Panc1 (cell line): ENCODE measurements around the gene PLA2G4C. TPM values are rescaled to one million over a fixed set of nuclear protein-coding genes. Genes with fewer than 3 reads are reported as not detected.

ENCODE experiments used
- ATAC-seq: fragments of 200-7000 bp; cut with Tn5 transposase; 2 replicates; pipeline ENCODE4 v1.9.1; 2020; ENCODE audit warnings: mild to moderate bottlenecking, moderate library complexity
- BruUV-seq: library from RNA; stranded (reverse); fragments of 400-500 nt; replicated peaks from 2 replicates; lab custom pipeline; 2021; lab: Mats Ljungman, UMichigan
- CTCF ChIA-PET: fragments of 300-600 bp; sonication (Branson Sonifier 250); formaldehyde crosslinking; loops from one replicate; lab custom pipeline; 2022; ENCODE audit warnings: antibody characterized with exemption; lab: Charles Lee
- POLR2A ChIA-PET: fragments of 300-600 bp; sonication (Branson Sonifier 250); formaldehyde crosslinking; loops from one replicate; lab custom pipeline; 2022; ENCODE audit warnings: antibody characterized with exemption; lab: Charles Lee
- DNase-seq: peaks from one replicate; pipeline ENCODE4 v3.0.0-alpha.2; 2010; ENCODE audit warnings: low read depth, low spot score
- H3K27ac ChIP-seq: 2 replicates; pipeline ENCODE4 v1.5.1; 2011; ENCODE audit warnings: mild to moderate bottlenecking, low read length, inconsistent platforms
- H3K27me3 ChIP-seq: fragments of 200-500 bp; sonication (Bioruptor generic); 2 replicates; pipeline ENCODE4 v1.6.0; 2014; ENCODE audit warnings: low read length, inconsistent platforms; ENCODE audit not compliant: control insufficient read depth, insufficient read depth
- H3K36me3 ChIP-seq: fragments of 200-500 bp; sonication (Bioruptor generic); 2 replicates; pipeline ENCODE4 v1.5.1; 2014; ENCODE audit warnings: inconsistent platforms, mild to moderate bottlenecking, low read length, moderate library complexity; ENCODE audit not compliant: control insufficient read depth, insufficient read depth
- H3K4me1 ChIP-seq: 2 replicates; pipeline ENCODE4 v1.5.1; 2011; ENCODE audit warnings: inconsistent platforms, mild to moderate bottlenecking, low read length, moderate library complexity; ENCODE audit not compliant: control insufficient read depth, insufficient read depth
- H3K4me3 ChIP-seq, 2 experiments: 2 replicates each; pipeline ENCODE4 v1.5.1; 2011 to 2012; ENCODE audit warnings: low read depth in 2 of 2, low read length in 2 of 2, mild to moderate bottlenecking in 2 of 2, inconsistent platforms in 1 of 2, moderate library complexity in 1 of 2
- H3K9me3 ChIP-seq: fragments of 200-500 bp; sonication (Bioruptor generic); 2 replicates; pipeline ENCODE4 v1.5.1; 2014; ENCODE audit warnings: low read depth, mild to moderate bottlenecking, inconsistent platforms, low read length, moderate library complexity; ENCODE audit not compliant: control insufficient read depth, insufficient read depth
- POLR2AphosphoS5 ChIP-seq: IDR thresholded peaks from 2 replicates; pipeline ENCODE4 v1.6.1; 2012; ENCODE audit warnings: mild to moderate bottlenecking, low read depth, low read length, moderate library complexity
- REST ChIP-seq, 2 experiments: IDR thresholded peaks; 2 replicates each; pipeline ENCODE4 v1.6.1; 2011 to 2012; ENCODE audit warnings: low read depth in 2 of 2, control low read depth in 1 of 2, low read length in 1 of 2, mild to moderate bottlenecking in 1 of 2, moderate library complexity in 1 of 2; ENCODE audit not compliant: insufficient read depth in 1 of 2
- SIN3A ChIP-seq: IDR thresholded peaks from 2 replicates; pipeline ENCODE4 v1.6.1; 2012; ENCODE audit warnings: low read depth, mild to moderate bottlenecking, low read length, moderate library complexity, borderline replicate concordance; ENCODE audit not compliant: insufficient read depth
- TCF7L2 ChIP-seq: IDR thresholded peaks from 2 replicates; pipeline ENCODE4 v1.6.1; 2011; ENCODE audit warnings: mild to moderate bottlenecking, low read depth, low read length, inconsistent platforms
- in situ Hi-C: cut with HindIII; loops from 2 replicates; pipeline ENCODE4 v1.10.0; 2016; ENCODE audit warnings: low sequenced_read_pairs, low pct_unique_long_range_greater_than_20kb
- intact Hi-C: fragments of 100-400 bp; cut with micrococcal nuclease; formaldehyde crosslinking; loops from one replicate; pipeline ENCODE4 v1.10.0; 2022; ENCODE audit not compliant: unreplicated experiment
- total RNA-seq: library from RNA; stranded (reverse); gene quantifications from one replicate; pipeline ENCODE4 v1.2.1, GENCODE V29; 2021; ENCODE audit not compliant: unreplicated experiment
- TF ChIP-seq, protein P1 (sequence below): fragments of 450-650 bp; IDR thresholded peaks from 2 replicates; pipeline ENCODE4 v1.5.1; 2017; ENCODE audit warnings: mild to moderate bottlenecking

The PLA2G4C gene
- total RNA-seq, 1 experiment from 2014 or later: 2.0 TPM

GRCh38 chr19:48121066-48121465 is 10.4 kb upstream of the PLA2G4C start:
- no peak for TF ChIP-seq TCF7L2
- TF ChIP-seq, protein P1, sequence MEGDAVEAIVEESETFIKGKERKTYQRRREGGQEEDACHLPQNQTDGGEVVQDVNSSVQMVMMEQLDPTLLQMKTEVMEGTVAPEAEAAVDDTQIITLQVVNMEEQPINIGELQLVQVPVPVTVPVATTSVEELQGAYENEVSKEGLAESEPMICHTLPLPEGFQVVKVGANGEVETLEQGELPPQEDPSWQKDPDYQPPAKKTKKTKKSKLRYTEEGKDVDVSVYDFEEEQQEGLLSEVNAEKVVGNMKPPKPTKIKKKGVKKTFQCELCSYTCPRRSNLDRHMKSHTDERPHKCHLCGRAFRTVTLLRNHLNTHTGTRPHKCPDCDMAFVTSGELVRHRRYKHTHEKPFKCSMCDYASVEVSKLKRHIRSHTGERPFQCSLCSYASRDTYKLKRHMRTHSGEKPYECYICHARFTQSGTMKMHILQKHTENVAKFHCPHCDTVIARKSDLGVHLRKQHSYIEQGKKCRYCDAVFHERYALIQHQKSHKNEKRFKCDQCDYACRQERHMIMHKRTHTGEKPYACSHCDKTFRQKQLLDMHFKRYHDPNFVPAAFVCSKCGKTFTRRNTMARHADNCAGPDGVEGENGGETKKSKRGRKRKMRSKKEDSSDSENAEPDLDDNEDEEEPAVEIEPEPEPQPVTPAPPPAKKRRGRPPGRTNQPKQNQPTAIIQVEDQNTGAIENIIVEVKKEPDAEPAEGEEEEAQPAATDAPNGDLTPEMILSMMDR: no peak
- no peak for TF ChIP-seq SIN3A
- no peak for TF ChIP-seq POLR2AphosphoS5
- no peak for TF ChIP-seq REST (IDR thresholded peaks at IDR 0.05; ENCODE audit: insufficient read depth in 1 of 2, low read depth in 2 of 2, low read length in 1 of 2)
- no peaks in the 10 kb centered on the region for H3K4me1 ChIP-seq
- H3K36me3 ChIP-seq: no peaks in the 10 kb centered on the region; the same call in 1 of the 2 replicates
- ChIA-PET CTCF (no interaction called here), POLR2A (no interaction called here)
- no peak for DNase-seq
- H3K9me3 ChIP-seq: no peaks in the 10 kb centered on the region
- H3K27ac ChIP-seq: no peak overlapping the region
- ATAC-seq: no peak
- no peak overlapping the region for H3K4me3 ChIP-seq
- H3K27me3 ChIP-seq: no peaks in the 10 kb centered on the region
- in situ Hi-C loops: no loop called here
- intact Hi-C loops: no loop called here
- no TSS peak for BruUV-seq

- CTCF ChIA-PET: interaction anchor here (1.8 kb wide), 1 partner anchor 10 kb away, joined by 4 read pairs; the partner anchor contains the start of gene PLA2G4C
- no peaks in the 10 kb centered on the region for H3K27me3 ChIP-seq
- H3K27ac ChIP-seq: no peak overlapping the region
- H3K4me3 ChIP-seq: no peak overlapping the region
- POLR2A ChIA-PET: interaction anchor here (0.6 kb wide), 1 partner anchor 156 kb away, joined by 10 read pairs; no protein-coding TSS in a partner anchor
- TF ChIP-seq REST (IDR thresholded peaks at IDR 0.05; ENCODE audit: insufficient read depth in 1 of 2, low read depth in 2 of 2, low read length in 1 of 2) (no peak), POLR2AphosphoS5 (no peak), SIN3A (no peak), TCF7L2 (no peak)
- TF ChIP-seq, protein P1: no peak
- intact Hi-C loops: no loop called here
- no peaks in the 10 kb centered on the region for H3K9me3 ChIP-seq
- no peak for ATAC-seq
- H3K36me3 ChIP-seq: no peaks in the 10 kb centered on the region; the same call in 1 of the 2 replicates
- no peak for DNase-seq
- no peaks in the 10 kb centered on the region for H3K4me1 ChIP-seq
- BruUV-seq: no TSS peak
- in situ Hi-C loops: no loop called here
Observed at GRCh38 chr19:48120505-48120904, 9.9 kb upstream of the PLA2G4C start.
